ENCODE results near the gene SRGAP3.

GRCh38 chr3:9204253-9204992, 45.0 kb downstream of the SRGAP3 start:
- TF ChIP-seq REST (IDR thresholded peaks at IDR 0.05; ENCODE audit: low read depth, low read length) (no peak), EP300 (IDR thresholded peaks at IDR 0.05; ENCODE audit: borderline replicate concordance in 1 of 2, control insufficient read depth in 1 of 2, low read depth in 2 of 2, low read length in 2 of 2) (no peak), CBX3 (IDR thresholded peaks at IDR 0.05; ENCODE audit: borderline replicate concordance, low read depth) (no peak), USF1 (IDR thresholded peaks at IDR 0.05; ENCODE audit: borderline replicate concordance, extremely low read length, insufficient read depth, low read depth, low read length) (no peak), NFIC (IDR thresholded peaks at IDR 0.05; ENCODE audit: low read depth, low read length) (no peak), SPI1 (IDR thresholded peaks at IDR 0.05; ENCODE audit: borderline replicate concordance, insufficient read depth, low read depth, low read length) (no peak), POLR2A (IDR thresholded peaks at IDR 0.05; ENCODE audit: low read depth, low read length) (no peak), ZNF24 (IDR thresholded peaks at IDR 0.05) (no peak), POLR2AphosphoS5 (IDR thresholded peaks at IDR 0.05; ENCODE audit: low read length) (no peak)
- TF ChIP-seq, protein P1, sequence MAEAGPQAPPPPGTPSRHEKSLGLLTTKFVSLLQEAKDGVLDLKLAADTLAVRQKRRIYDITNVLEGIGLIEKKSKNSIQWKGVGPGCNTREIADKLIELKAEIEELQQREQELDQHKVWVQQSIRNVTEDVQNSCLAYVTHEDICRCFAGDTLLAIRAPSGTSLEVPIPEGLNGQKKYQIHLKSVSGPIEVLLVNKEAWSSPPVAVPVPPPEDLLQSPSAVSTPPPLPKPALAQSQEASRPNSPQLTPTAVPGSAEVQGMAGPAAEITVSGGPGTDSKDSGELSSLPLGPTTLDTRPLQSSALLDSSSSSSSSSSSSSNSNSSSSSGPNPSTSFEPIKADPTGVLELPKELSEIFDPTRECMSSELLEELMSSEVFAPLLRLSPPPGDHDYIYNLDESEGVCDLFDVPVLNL (IDR thresholded peaks at IDR 0.05; ENCODE audit: low read depth, low read length), result no peak
